RWPE2 (cell line): ENCODE results near the gene PPP1R11.
"Not testable (repeated sequence)": the region's sequence is repeated elsewhere in the genome, so short reads cannot be mapped to it uniquely, and the experiment has no call there.

ENCODE experiments used
- ATAC-seq: fragments of 200-7000 bp; cut with Tn5 transposase; 3 replicates; pipeline ENCODE4 v1.9.1; 2021; ENCODE audit warnings: low read depth
- DNase-seq: peaks from one replicate; pipeline ENCODE4 v3.0.0-alpha.2; 2020; ENCODE audit warnings: low spot score
- H3K27ac ChIP-seq: fragments of 450-650 bp; 2 replicates; pipeline ENCODE4 v1.5.1; 2017; ENCODE audit warnings: mild to moderate bottlenecking; ENCODE audit not compliant: poor library complexity, severe bottlenecking
- H3K27me3 ChIP-seq: fragments of 250-450 bp; sonication (Bioruptor Pico); 2 replicates; pipeline ENCODE4 v1.5.1; 2021; ENCODE audit warnings: mild to moderate bottlenecking, moderate library complexity; ENCODE audit not compliant: insufficient read depth, poor library complexity, severe bottlenecking
- H3K36me3 ChIP-seq: fragments of 250-450 bp; sonication (Bioruptor Pico); 2 replicates; pipeline ENCODE4 v1.5.1; 2020; ENCODE audit warnings: low read depth, mild to moderate bottlenecking, moderate library complexity
- H3K4me1 ChIP-seq: fragments of 250-450 bp; sonication (Bioruptor Pico); 2 replicates; pipeline ENCODE4 v1.5.1; 2021; ENCODE audit warnings: mild to moderate bottlenecking, moderate library complexity; ENCODE audit not compliant: insufficient read depth, poor library complexity, severe bottlenecking
- H3K4me3 ChIP-seq: fragments of 250-450 bp; sonication (Bioruptor Pico); 2 replicates; pipeline ENCODE4 v1.5.1; 2021; ENCODE audit warnings: mild to moderate bottlenecking, moderate library complexity; ENCODE audit not compliant: severe bottlenecking
- H3K9me3 ChIP-seq: fragments of 250-450 bp; sonication (Bioruptor Pico); 2 replicates; pipeline ENCODE4 v1.5.1; 2021; ENCODE audit warnings: mild to moderate bottlenecking, moderate library complexity; ENCODE audit not compliant: severe bottlenecking
- CTCF ChIP-seq: fragments of 450-650 bp; IDR thresholded peaks from one replicate; pipeline ENCODE4 v1.5.1; 2017; ENCODE audit warnings: mild to moderate bottlenecking, moderate library complexity; ENCODE audit not compliant: poor library complexity, severe bottlenecking

Gene PPP1R11

GRCh38 chr6:30025186-30025585 is 41.8 kb upstream of the PPP1R11 start:
- no peak for TF ChIP-seq CTCF
- no peaks in the 10 kb centered on the region for H3K9me3 ChIP-seq
- H3K27ac ChIP-seq: no peak overlapping the region
- no peaks in the 10 kb centered on the region for H3K36me3 ChIP-seq
- no peak for DNase-seq
- H3K4me3 ChIP-seq: no peak overlapping the region
- H3K4me1 ChIP-seq: no peaks in the 10 kb centered on the region
- H3K27me3 ChIP-seq: no peaks in the 10 kb centered on the region
- ATAC-seq: no peak

DNA sequence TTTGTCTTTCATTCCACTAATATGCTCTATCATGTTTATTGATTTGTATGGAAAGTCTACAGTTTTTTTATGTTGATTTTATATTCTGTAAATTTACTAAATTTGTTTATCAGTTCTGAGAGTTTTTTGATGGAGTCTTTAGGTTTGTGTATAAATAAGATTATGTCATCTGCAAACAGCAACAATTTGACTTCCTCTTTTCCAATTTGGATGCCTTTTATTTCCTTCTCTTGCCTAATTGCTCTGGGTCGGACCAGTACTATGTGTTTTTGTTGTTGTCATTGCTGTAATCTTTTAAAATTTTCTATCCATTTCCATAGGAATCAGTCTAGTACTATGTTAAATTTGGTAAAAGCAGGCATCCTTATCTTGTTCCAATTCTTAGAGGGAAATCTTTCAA is 37.4 kb upstream of the PPP1R11 start:
- Histone ChIP-seq H3K27me3 (no peaks in the 10 kb centered on the region), H3K4me1 (no peaks in the 10 kb centered on the region), H3K4me3 (no peak overlapping the region), H3K36me3 (no peaks in the 10 kb centered on the region), H3K9me3 (no peaks in the 10 kb centered on the region), H3K27ac (no peak overlapping the region)
- TF ChIP-seq CTCF: no peak
- ATAC-seq (no peak), DNase-seq (no peak)

DNA sequence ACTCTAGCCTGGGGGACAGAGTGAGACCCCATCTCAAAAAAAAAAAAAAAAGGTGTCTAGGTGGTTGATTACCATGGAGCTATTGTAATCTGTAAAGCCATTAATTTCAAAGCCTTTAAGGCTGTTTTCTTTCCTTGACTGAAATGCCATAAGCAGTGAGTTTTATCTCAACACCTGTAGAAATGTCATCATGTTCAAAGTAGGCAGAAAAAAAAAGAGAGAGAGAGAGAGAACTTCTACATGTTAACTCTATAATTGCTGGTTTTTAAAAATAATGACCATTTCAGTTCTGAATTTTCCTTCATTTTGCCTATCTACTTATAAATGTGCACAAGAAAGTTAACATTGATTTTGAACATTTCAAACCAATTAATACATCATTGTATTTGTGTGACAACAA is 35.6 kb upstream of the PPP1R11 start:
- no peak for ATAC-seq

GRCh38 chr6:30033440-30033839 is 33.6 kb upstream of the PPP1R11 start:
- not testable (repeated sequence) for H3K27me3 ChIP-seq, H3K36me3 ChIP-seq, H3K4me1 ChIP-seq, H3K9me3 ChIP-seq, ATAC-seq, DNase-seq, H3K4me3 ChIP-seq, H3K27ac ChIP-seq

More for the DNA sequence above, 35.6 kb upstream of the PPP1R11 start:
- no peaks in the 10 kb centered on the region for H3K27me3 ChIP-seq
- no peak overlapping the region for H3K4me3 ChIP-seq
- H3K9me3 ChIP-seq: no peaks in the 10 kb centered on the region
- no peak overlapping the region for H3K27ac ChIP-seq
- TF ChIP-seq CTCF: no peak
- no peaks in the 10 kb centered on the region for H3K36me3 ChIP-seq
- DNase-seq: no peak
- no peaks in the 10 kb centered on the region for H3K4me1 ChIP-seq

DNA sequence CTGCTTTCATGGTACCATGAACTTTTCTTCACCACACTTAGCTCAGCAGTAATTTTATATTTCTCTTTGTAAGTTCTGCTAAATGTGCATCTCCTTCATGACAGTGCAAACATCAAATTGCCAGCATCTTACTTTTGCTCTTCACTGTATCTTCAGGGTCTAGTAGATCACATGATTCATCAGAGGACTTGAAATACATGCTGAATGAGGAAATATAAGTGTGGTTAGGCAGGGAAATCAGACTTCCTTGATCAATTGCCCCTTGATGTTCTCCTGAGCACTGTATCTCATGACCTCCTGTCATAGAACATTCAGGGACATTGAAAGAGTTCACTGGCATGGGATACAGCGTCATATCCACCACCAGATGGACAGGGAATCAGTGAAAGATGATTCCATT is 31.2 kb upstream of the PPP1R11 start:
- Histone ChIP-seq H3K27ac (no peak overlapping the region), H3K27me3 (no peaks in the 10 kb centered on the region), H3K9me3 (no peaks in the 10 kb centered on the region), H3K4me1 (no peaks in the 10 kb centered on the region), H3K4me3 (no peak overlapping the region), H3K36me3 (no peaks in the 10 kb centered on the region)
- ATAC-seq: no peak
- TF ChIP-seq CTCF: no peak
- DNase-seq: no peak
